KOPT-K1 (cell line): Measurements from ENCODE around the gene DRD4.

ENCODE experiments used
- H3K27ac ChIP-seq: fragments of 200-600 bp; sonication (generic); 2 replicates; pipeline ENCODE4 v1.5.1; 2016; ENCODE audit warnings: antibody characterized with exemption, mild to moderate bottlenecking, low read depth, low read length; ENCODE audit not compliant: poor library complexity, severe bottlenecking
- H3K36me3 ChIP-seq: fragments of 200-600 bp; sonication (generic); 2 replicates; pipeline ENCODE4 v1.5.1; 2017; ENCODE audit warnings: antibody characterized with exemption, mild to moderate bottlenecking, low read length, moderate library complexity; ENCODE audit not compliant: insufficient read depth
- H3K9me3 ChIP-seq: fragments of 200-600 bp; sonication (generic); 2 replicates; pipeline ENCODE4 v1.5.1; 2017; ENCODE audit warnings: antibody characterized with exemption, low read length, mild to moderate bottlenecking; ENCODE audit not compliant: insufficient read depth, poor library complexity, severe bottlenecking

DRD4 gene

DNA sequence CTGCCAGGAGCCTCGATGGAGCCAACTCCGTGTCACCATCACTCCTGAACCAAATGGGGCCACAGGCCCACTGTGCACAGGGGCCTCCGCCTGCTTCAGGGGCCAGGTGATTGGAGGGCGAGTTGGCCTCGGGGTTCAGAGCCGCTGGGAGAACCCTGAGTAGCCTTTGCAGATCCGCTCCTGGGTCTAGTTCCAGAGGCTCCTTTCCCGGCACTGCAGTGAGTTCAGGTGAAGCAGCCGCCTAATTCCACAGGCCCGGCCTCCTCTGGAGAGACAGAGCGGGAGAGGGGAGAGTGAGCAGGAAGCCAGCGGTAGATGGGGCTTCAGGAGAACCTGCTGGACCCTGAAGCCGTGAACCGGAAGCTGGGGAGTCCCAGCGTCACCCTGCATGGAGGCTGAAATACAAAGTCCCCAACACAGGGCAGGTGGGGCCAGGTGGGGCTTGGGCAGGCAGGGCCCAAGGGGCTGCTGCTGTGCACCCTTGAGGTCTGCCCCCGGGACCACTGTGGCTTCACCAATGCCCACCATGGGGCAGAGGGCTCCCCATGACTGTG, 22.5 kb downstream of the DRD4 start:
- H3K9me3 ChIP-seq, result no peaks in the 10 kb centered on the region
- H3K27ac ChIP-seq, result no peak overlapping the region
- H3K36me3 ChIP-seq, result peaks cover 89% of the 10 kb centered on the region

- Histone ChIP-seq H3K27ac (no peak overlapping the region), H3K36me3 (peaks cover 87% of the 10 kb centered on the region), H3K9me3 (no peaks in the 10 kb centered on the region)
Measured at GRCh38 chr11:660281-660680, 23.2 kb downstream of the DRD4 start.

DNA sequence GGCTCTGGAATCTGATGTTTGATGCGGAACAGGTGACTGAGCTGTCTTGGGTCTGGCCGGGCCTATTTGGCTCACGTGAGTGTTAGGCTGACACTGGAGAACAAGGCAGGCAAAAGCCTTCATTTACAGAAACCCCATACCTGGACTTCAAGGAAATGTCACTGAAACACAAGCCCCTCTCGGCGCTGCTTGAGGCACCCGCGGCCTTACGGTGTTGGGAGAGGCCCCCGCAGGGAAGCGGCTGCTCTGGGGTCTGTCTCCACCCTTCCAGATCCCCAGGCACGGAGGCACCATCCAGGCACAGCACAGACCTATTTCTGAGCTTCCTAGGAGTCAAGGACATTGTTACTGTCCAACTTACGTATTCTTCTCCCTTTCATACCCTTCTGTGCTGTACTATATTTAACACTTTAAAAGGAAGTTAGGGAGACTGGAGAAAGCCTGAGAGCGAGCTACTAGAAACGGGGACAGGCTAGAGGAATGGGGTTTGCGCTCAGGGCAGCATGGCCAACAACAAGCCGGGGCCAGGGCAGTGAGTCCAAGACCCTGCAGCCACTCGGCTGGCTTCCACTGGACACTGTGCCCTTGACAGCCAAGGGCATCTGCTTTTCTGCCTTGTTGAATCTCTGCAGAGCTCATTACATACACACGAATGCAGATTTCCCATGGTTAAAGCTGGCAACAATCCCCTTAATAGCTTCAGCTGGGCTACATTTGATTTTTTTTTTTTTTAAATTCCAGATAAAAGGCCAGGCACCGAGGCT, 23.8 kb downstream of the DRD4 start:
- no peaks in the 10 kb centered on the region for H3K9me3 ChIP-seq
- peaks cover 90% of the 10 kb centered on the region for H3K36me3 ChIP-seq
- no peak overlapping the region for H3K27ac ChIP-seq

- Histone ChIP-seq H3K27ac (no peak overlapping the region), H3K36me3 (peaks cover 88% of the 10 kb centered on the region), H3K9me3 (no peaks in the 10 kb centered on the region)
Measured at GRCh38 chr11:662689-663274, 25.7 kb downstream of the DRD4 start.

DNA sequence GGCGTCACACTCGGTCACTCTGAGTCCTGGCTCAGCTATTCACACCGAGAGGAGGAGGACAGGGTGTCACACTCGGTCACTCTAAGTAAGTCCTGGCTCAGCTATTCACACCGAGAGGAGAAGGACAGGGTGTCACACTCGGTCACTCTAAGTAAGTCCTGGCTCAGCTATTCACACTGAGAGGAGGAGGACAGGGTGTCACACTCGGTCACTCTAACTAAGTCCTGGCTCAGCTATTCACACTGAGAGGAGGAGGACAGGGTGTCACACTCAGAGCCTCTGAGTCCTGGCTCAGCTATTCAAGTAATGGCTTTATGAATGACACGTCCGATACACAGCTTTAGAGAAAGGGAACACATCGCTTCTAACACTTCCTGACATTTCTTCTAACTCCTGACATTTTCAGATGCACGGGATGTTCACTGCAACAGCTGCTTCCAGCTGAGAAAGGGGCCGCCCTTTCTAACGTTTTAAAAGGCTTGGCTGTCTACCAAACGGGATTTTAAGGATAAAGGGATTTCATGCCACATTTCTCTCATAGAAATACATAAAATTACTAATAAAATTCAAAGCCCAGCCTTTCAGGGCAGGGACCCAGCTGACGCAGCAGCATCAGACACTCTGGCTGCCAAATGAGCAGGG, 28.1 kb downstream of the DRD4 start:
- H3K9me3 ChIP-seq, result no peaks in the 10 kb centered on the region
- H3K27ac ChIP-seq, result no peak overlapping the region
- H3K36me3 ChIP-seq, result peaks cover 79% of the 10 kb centered on the region

GRCh38 chr11:665704-666281, 28.7 kb downstream of the DRD4 start:
- no peaks in the 10 kb centered on the region for H3K9me3 ChIP-seq
- peaks cover 79% of the 10 kb centered on the region for H3K36me3 ChIP-seq
- no peak overlapping the region for H3K27ac ChIP-seq

DNA sequence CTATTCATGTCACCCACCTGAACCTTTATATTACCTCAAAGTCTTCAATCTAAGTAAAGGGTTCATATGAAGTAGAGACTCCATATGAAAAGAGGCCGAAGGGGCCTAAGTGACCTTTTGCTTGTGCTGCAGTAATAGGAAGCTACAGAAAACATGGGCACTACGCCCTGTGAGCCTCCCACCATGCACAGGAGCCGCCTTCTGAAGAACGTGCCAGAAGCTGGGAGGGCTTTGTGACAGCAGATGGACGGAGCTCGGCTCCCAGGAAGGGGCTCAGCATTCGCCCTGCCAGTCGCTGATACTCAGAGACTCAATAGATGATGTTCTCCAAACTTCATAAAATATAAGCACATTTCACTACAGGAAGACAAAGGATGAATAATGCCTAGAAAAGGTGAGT, 36.8 kb downstream of the DRD4 start:
- Histone ChIP-seq H3K27ac (no peak overlapping the region), H3K9me3 (no peaks in the 10 kb centered on the region), H3K36me3 (peaks cover 87% of the 10 kb centered on the region)

DNA sequence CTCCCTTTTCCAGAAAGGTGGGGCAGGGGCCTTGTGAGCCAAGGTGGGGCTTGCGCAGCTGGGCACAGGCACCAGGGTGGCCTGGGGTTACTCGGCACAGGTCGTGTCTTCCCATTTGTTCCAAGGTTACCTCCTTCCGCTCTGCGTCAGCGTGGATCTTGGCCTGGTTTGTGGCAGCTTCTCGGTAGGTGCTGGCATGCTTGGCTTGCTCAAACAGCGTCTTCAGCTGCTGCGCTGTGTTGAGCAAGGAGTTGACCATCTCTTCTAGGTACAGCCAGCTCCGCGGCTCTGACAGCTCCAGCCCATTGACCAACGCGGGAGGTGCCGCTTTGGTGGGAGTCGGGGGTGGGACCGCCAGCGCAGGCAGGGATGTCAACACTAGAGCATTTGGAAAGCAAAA, 37.3 kb downstream of the DRD4 start:
- Histone ChIP-seq H3K27ac (no peak overlapping the region), H3K36me3 (peaks cover 87% of the 10 kb centered on the region), H3K9me3 (no peaks in the 10 kb centered on the region)

DNA sequence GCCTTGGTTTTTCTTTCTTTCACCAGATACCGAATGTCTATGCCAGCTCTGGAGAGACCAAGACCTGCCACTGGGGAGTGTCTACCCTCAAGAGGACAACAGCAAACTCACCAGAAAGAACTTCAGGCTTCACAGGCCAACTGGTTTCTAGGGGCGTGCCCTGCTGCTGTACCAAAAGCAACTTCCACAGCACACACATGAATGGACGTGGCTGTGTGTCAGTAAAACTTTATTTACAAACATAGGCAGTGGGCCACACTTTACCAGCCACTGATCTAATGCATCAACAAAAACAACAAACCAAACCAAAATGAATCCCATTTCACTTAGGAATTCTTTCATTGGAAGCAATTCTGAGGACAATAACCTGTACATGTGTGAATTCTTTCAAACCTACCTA, 41.2 kb downstream of the DRD4 start:
- Histone ChIP-seq H3K36me3 (peaks cover 88% of the 10 kb centered on the region), H3K27ac (no peak overlapping the region), H3K9me3 (no peaks in the 10 kb centered on the region)

DNA sequence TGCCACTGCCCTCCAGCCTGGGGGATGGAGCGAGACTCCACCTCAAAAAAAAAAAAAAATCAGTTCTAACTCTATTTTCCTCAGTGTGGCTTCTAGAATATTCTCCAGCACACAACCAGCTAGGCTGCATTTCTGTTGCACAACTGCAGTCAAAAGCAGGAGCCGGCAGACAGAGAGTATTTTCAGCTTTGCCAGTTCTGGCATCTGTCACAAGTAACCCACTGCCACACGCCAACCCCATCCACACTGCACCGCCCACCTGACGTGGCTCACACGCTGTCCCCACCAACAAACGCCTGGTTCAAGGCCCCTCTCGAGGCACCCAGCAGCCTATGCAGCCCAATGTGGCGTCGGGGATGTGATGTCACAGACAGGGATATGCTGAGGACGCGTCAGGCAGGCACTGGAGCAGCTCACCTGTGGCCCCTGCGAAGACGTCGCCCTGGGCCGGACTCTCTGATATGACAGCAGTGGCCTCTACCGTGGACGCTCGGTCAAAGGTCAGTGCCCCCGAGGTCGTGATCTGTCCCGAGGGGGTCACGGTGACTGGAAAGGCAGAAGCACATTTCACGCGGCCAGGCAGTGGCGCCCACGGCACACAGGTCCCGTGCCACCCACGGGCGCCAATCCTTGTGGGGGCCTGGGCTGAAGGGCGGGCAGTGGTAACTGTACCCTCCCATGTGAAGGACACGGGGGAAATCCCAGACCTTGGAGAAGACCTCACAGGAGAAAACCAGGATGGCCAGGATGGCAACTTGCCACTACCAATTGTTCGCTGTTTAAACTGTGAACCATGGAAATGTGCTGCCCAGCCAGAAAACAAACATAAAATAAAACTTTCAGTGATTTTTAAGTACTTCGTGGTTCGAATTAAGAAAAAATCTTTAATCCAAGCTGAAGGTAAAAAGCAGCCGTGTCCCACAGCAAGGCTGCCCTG, 42.5 kb downstream of the DRD4 start:
- H3K27ac ChIP-seq, result no peak overlapping the region
- no peaks in the 10 kb centered on the region for H3K9me3 ChIP-seq
- peaks cover 88% of the 10 kb centered on the region for H3K36me3 ChIP-seq

DNA sequence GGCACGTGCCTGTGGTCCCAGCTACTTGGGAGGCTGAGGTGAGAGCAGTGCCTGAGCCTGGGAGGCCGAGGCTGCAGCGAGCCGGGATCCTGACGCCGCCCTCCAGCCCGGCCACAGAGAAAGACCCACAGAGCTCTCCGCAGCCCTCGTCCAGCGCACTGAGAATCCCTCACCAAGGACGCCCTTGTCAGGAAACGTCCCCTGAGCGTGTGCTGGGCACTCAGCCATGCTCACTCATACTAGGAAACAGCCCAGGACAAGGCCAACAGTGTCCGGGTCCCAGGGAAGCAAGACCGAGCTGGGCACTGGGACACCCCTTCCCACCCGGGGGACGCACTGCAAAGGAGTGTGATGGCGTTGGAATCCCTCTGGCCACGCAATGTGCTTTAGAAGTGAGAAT, 43.4 kb downstream of the DRD4 start:
- H3K36me3 ChIP-seq, result peaks cover 89% of the 10 kb centered on the region
- no peaks in the 10 kb centered on the region for H3K9me3 ChIP-seq
- no peak overlapping the region for H3K27ac ChIP-seq

DNA sequence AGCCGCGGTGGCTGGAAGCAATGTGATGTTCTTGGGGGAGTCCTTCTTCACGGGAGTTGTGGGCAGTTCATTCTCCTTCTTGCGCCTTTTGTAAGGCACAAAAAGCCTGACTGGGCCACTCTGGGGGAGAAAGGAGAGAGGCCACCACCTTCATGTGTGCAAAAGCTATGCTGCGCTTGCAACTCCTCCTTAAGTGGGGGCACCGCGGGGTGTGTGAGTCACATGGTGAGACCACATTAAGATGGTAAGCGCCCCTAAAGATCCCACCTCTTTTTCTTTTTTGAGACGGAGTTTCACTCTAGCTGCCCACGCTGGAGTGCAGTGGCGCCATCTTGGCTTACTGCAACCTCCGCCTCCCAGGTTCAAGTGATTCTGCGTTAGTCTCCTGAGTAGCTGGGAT, 43.9 kb downstream of the DRD4 start:
- Histone ChIP-seq H3K27ac (no peak overlapping the region), H3K9me3 (no peaks in the 10 kb centered on the region), H3K36me3 (peaks cover 91% of the 10 kb centered on the region)

GRCh38 chr11:686451-687243, 49.6 kb downstream of the DRD4 start:
- Histone ChIP-seq H3K27ac (no peak overlapping the region), H3K36me3 (peaks cover 95% of the 10 kb centered on the region), H3K9me3 (no peaks in the 10 kb centered on the region)

DNA sequence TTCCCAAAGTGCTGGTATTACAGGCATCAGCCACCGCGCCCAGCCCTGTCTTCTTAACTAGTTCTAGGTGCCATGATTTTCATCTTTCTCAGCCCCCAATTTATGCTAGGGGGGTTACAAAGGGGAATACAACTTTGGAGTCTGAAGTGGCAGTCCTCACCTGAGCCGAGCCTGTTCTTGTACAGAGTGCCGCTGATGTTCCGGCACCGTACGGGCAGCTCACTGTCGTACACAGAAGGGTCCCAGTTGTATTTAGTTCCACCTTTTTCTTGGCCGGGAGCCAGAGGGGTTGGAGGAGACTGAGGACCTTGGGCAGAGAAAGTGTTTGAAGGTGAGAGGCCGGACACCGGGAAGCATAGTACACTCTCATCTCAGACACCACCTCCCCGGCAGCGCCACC, 50.7 kb downstream of the DRD4 start:
- H3K9me3 ChIP-seq, result no peaks in the 10 kb centered on the region
- no peak overlapping the region for H3K27ac ChIP-seq
- peaks cover 84% of the 10 kb centered on the region for H3K36me3 ChIP-seq
